RWPE1 (cell line): ENCODE results near the gene SHC2.
"Not testable (repeated sequence)": the region's sequence is repeated elsewhere in the genome, so short reads cannot be mapped to it uniquely, and the experiment has no call there.

Experiments
- CTCF ChIA-PET: fragments of 350-600 bp; sonication (Branson Sonifier 250); formaldehyde crosslinking; extraction: SDS; loops from one replicate; lab custom pipeline; 2021; lab: Yijun Ruan, JAX
- POLR2A ChIA-PET: fragments of 400-600 bp; formaldehyde crosslinking; extraction: SDS; loops from one replicate; lab custom pipeline; 2020; ENCODE audit warnings: antibody characterized with exemption; ENCODE audit not compliant: low non-redundant PET; lab: Yijun Ruan, JAX
- DNase-seq: peaks from one replicate; pipeline ENCODE4 v3.0.0; 2012; ENCODE audit warnings: low spot score
- H3K27ac ChIP-seq: fragments of 450-650 bp; 2 replicates; pipeline ENCODE4 v1.5.1; 2017
- TF ChIP-seq, protein P1 (sequence below): fragments of 450-650 bp; conservative IDR thresholded peaks from 2 replicates; pipeline ENCODE4 v1.5.1; 2017; ENCODE audit warnings: low read depth, mild to moderate bottlenecking

Gene SHC2

DNA sequence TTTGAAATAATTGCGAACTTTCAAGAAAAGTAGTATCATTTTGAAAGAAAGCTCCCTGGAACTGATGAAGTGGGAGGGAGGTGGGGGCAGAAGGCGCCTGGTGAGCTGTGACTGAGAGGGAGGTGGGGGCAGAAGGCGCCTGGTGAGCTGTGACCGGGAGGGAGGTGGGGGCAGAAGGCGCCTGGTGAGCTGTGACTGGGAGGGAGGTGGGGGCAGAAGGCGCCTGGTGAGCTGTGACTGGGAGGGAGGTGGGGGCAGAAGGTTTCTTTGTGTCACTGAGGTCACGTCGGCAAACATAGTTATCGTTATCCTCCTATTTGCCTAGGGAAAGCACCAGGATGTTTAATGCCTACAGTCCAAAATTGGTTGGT, 76.0 kb downstream of the SHC2 start:
- ChIA-PET CTCF (no interaction called here), POLR2A (no interaction called here)
- H3K27ac ChIP-seq: no peak overlapping the region
- no peak for DNase-seq
- TF ChIP-seq, protein P1, sequence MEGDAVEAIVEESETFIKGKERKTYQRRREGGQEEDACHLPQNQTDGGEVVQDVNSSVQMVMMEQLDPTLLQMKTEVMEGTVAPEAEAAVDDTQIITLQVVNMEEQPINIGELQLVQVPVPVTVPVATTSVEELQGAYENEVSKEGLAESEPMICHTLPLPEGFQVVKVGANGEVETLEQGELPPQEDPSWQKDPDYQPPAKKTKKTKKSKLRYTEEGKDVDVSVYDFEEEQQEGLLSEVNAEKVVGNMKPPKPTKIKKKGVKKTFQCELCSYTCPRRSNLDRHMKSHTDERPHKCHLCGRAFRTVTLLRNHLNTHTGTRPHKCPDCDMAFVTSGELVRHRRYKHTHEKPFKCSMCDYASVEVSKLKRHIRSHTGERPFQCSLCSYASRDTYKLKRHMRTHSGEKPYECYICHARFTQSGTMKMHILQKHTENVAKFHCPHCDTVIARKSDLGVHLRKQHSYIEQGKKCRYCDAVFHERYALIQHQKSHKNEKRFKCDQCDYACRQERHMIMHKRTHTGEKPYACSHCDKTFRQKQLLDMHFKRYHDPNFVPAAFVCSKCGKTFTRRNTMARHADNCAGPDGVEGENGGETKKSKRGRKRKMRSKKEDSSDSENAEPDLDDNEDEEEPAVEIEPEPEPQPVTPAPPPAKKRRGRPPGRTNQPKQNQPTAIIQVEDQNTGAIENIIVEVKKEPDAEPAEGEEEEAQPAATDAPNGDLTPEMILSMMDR: no peak

DNA sequence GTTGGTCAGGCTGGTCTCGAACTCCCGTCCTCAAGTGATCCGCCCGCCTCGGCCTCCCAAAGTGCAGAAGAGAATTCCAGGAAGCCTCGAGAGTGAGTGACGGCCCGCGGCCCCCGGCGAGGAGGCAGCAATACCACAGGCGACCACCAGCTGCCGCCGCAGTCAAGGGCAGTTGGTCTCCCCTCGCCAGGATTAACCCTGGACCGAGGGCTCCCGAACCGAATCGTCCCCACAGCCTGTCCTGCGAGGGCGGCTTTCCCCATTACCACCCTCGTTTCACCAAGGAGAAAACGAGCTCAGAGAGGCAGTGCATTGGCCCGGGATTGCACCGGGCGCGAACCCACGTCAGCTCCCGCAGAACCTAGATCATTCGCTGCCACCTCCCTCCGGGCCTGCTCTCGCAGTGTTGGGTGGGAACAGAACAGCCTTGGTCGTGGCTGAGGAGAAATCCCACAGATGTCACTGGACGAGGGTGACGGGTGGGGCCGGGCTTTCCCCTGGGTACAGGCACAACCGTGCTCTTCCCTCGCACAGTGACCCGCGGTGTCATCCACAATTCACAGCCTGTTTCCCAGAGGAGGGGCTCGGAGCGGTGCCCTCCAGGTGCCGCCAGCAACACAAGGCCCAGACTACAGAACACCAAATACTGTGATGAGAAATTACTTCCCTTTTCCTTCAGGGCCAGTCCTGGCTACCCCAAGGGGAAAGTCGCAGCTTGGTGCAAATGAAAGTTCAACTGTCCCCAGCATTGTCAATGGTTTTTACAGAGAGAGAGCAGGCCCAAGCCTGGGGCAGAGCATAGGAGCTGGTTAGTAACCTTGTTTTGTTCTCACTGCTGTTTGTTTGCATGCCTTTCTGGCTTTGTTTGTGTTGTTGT, 76.7 kb downstream of the SHC2 start:
- CTCF ChIA-PET: interaction anchor here (0.6 kb wide), 1 partner anchor 15 kb away, joined by 5 read pairs; no protein-coding TSS in a partner anchor
- H3K27ac ChIP-seq: no peak overlapping the region
- no peak for DNase-seq
- POLR2A ChIA-PET: no interaction called here
- TF ChIP-seq, protein P1: no peak

DNA sequence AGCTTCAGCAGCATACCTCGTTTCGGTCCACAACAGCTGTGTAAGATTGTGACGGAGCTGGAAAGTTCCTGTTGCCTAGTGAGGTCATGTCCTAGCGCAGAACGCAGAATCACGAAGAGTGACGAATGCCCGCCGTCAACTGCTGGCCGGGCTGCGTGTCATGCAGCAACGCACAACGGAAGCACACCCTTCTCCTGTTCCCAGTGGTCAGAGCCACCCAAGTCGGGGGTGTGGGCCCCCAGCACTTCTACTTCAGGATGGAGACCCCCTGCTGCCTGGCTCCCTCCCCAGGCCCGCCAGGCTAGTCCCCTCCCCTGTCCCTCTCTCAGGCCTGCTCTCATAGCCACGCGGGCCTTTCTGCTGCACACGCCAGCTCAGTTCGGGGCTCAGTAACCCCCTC, 77.8 kb downstream of the SHC2 start:
- no peak for DNase-seq
- TF ChIP-seq, protein P1: no peak
- ChIA-PET CTCF (no interaction called here), POLR2A (no interaction called here)
- H3K27ac ChIP-seq: no peak overlapping the region

DNA sequence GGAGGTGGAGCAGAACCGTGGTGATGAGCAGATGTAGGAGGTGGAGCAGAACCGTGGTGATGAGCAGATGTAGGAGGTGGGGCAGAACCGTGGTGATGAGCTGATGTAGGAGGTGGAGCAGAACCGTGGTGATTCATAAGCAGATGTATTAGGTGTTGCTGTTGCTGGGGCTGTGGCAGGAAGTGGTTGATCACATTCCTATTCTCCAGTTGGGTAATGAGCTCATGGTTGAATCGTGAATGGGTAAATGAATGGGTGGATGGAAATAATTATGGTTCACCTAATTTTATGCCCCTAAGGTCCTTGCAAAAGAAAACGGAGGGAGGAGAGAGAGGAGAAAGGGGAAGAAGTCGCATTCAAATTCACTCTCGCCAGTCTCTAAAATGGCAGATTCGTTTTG, 78.3 kb downstream of the SHC2 start:
- H3K27ac ChIP-seq, POLR2A ChIA-PET, CTCF ChIA-PET: not testable (repeated sequence)
- DNase-seq: peak; percentile 62

DNA sequence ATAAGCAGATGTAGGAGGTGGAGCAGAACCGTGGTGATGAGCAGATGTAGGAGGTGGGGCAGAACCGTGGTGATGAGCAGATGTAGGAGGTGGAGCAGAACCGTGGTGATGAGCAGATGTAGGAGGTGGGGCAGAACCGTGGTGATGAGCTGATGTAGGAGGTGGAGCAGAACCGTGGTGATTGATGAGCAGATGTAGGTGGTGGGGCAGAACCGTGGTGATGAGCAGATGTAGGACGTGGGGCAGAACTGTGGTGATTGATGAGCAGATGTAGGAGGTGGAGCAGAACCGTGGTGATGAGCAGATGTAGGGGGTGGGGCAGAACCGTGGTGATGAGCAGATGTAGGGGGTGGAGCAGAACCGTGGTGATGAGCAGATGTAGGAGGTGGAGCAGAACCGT, 78.9 kb downstream of the SHC2 start:
- POLR2A ChIA-PET, CTCF ChIA-PET, DNase-seq: not testable (repeated sequence)

DNA sequence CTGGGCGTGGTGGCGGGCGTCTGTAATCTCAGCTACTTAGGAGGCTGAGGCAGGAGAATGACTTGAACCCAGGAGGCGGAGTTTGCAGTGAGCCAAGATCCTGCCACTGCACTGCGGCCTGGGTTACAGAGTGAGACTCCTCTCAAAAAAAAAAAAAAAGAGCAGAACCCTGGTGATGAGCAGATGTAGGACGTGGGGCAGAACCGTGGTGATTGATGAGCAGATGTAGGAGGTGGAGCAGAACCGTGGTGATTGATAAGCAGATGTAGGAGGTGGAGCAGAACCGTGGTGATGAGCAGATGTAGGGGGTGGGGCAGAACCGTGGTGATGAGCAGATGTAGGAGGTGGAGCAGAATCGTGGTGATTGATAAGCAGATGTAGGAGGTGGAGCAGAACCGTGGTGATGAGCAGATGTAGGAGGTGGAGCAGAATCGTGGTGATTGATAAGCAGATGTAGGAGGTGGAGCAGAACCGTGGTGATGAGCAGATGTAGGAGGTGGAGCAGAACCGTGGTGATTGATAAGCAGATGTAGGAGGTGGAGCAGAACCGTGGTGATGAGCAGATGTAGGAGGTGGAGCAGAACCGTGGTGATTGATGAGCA, 80.1 kb downstream of the SHC2 start:
- POLR2A ChIA-PET, DNase-seq, H3K27ac ChIP-seq, CTCF ChIA-PET: not testable (repeated sequence)

More for the DNA sequence above, 78.9 kb downstream of the SHC2 start:
- H3K27ac ChIP-seq: not testable (repeated sequence)

DNA sequence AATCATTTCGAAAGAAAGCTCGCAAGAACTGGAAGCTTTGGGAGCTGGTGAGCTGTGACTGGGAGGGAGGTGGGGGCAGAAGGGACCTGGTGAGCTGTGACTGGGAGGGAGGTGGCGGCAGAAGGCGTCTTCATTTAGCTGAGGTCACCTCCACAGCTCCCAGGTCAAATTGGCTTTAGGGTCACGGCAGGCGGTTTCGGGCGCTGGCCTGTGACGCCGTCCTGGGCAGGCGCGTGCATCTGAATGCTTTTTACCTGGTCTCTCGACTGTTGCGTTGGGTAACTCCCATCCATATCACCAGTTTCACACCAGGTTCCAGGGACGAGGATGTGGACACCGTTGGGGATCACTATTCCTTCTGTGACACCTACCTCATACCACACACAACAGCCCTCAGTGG, 81.0 kb downstream of the SHC2 start:
- ChIA-PET CTCF (interaction anchor here (0.5 kb wide), 1 partner anchor 326 kb away, joined by 3 read pairs; no protein-coding TSS in a partner anchor), POLR2A (no interaction called here)
- no peak overlapping the region for H3K27ac ChIP-seq

More for the DNA sequence above, 81.0 kb downstream of the SHC2 start:
- TF ChIP-seq, protein P1: no peak
- DNase-seq: no peak
